Measurements from ENCODE around the gene ASPDH. TPM values are rescaled to one million over a fixed set of nuclear protein-coding genes. Genes with fewer than 3 reads are reported as not detected.

The ASPDH gene
- total RNA-seq = not detected in 2 replicates

DNA sequence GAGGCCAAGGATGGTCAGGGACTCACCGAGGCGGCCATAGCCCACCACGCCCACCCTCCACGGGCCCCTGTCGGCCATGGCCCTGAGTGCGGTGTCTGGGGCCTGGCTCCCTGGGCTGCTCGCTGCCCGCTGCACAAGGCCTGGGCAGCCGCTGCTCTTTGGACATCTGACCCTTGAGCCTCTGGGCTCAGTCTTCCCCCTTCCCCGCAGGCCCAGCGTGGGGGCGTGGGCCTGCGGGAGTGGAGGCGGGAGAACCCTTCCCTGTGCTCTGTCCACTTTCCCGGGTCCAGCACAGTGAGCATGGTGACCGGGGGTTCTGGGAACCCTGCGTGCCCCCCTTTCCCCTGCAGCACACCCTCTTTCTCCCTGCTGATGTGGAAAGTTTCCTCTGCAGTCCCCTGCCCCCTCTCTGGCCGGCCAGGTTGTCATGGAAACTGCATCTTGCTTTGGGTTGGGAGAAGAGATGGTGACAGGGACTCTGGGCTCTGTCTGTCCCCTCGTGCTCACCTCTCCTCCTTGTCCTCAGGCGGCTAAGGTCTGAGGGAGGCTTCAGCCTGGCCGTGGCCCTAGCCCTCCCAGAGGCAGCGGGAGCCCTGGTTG, at the start of gene ASPDH:
ASPDH (minus strand) TSS at position 168 of the 600 bp plus-strand sequence; CDS start at position 78, 90 bp downstream.

GRCh38 chr19:50511069-50511822, 2.5 kb downstream of the ASPDH start, which contains the start of gene JOSD2:
JOSD2 (minus strand) TSS chr19:50511191; CDS start chr19:50510431, 760 bp downstream.

DNA sequence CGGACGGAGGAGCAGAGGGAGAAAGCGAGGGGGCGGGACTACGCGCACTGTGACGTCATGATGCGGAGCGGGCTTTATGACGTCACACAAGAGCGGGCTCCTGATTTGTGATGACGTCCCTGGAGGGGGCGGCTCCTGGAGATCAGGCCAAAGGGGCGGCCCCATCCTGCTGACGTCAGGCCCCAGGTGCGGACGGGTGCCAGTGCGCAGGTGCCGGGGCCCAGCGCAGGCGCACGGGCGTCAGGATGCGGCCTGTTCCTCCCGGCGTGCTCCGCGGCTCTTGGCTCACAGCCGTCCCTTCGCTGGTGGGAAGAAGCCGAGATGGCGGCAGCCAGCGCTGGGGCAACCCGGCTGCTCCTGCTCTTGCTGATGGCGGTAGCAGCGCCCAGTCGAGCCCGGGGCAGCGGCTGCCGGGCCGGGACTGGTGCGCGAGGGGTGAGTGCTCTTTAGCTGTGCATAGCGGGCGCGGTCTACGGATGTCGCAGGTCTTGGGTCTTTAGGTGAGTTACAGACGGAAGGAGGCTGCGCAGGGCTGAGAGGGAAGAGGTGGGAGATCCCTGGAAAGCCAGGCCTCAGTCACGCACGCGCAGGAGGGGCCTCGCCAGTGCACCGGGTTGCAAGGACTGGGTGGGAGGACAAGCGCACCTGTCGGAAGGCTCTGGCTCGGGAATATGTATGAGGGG, 37.3 kb downstream of the ASPDH start, which contains the start of the genes EMC10 and GARIN5A:
EMC10 (plus strand) TSS at position 284 of the 683 bp plus-strand sequence; CDS start at position 322, 38 bp downstream.
GARIN5A (minus strand) TSS at position 625 of the 683 bp plus-strand sequence; CDS start at position 165, 460 bp downstream.

Other genes starting within 250 kb of the ASPDH start
- under 0.01 TPM in 1 of 2 replicates, not detected in the other for gene KCNC3, start 184.5 kb downstream of the ASPDH start, total RNA-seq
- not detected in 2 replicates for gene NAPSA, start 148.3 kb downstream of the ASPDH start, total RNA-seq
- 69.3 and 72.4 TPM in 2 replicates for gene NR1H2, start 137.5 kb downstream of the ASPDH start, total RNA-seq
- 12.3 and 16.9 TPM in 2 replicates for gene POLD1, start 129.6 kb downstream of the ASPDH start, total RNA-seq
- gene SPIB, start 95.0 kb downstream of the ASPDH start, total RNA-seq = not detected in 2 replicates
- gene MYBPC2, start 81.0 kb downstream of the ASPDH start, total RNA-seq = not detected in 2 replicates
- gene EMC10, start 37.4 kb downstream of the ASPDH start, total RNA-seq = 52.0 and 57.8 TPM in 2 replicates
- gene GARIN5A, start 37.1 kb downstream of the ASPDH start, total RNA-seq = 0.32 TPM in 1 of 2 replicates, not detected in the other
- gene JOSD2, start 2.7 kb downstream of the ASPDH start, total RNA-seq = 27.3 and 27.6 TPM in 2 replicates
- gene LRRC4B, start 54.5 kb upstream of the ASPDH start, total RNA-seq = under 0.01 and 0.16 TPM in 2 replicates
- gene SYT3, start 126.0 kb upstream of the ASPDH start, total RNA-seq = 0.16 TPM in 1 of 2 replicates, not detected in the other
- 0.49 TPM in 1 of 2 replicates, not detected in the other for gene C19orf81, start 135.5 kb upstream of the ASPDH start, total RNA-seq
- gene SHANK1, start 205.9 kb upstream of the ASPDH start, total RNA-seq = 10.4 and 14.0 TPM in 2 replicates
- 56.5 and 68.2 TPM in 2 replicates for gene CLEC11A, start 209.5 kb upstream of the ASPDH start, total RNA-seq